ENCODE results near the gene ATRN.

The ATRN gene

DNA sequence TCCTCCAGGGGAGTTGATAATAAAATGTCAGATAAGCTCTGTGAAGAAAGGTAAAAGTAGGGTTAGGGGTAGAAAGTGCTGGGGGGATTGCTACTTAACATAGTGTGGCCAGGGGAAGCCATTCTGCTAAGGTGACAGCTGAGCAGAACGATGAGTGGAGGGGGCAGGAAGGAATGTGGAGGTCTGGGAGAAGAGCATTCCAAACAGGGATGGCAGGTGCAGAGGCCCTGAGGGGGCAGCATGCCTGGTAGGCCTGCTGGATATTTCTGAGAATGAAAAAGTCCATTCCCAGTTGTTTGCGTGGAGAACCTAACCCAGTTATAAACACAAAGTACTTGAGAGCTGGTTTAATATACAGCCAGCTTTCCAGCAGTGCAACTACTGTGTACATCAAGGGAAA is 183.1 kb downstream of the ATRN start:
- TF ChIP-seq CTCF (IDR thresholded peaks at IDR 0.05; ENCODE audit: low read depth, low read length, missing control alignments), result no peak
- in situ Hi-C loops (cut with HindIII; ENCODE audit: low sequenced_read_pairs), result no loop called here
- DNase-seq (ENCODE audit: low read depth), result no peak
- no peak overlapping the region for H3K4me3 ChIP-seq (ENCODE audit: low read depth, low read length)

GRCh38 chr20:3654326-3655130 is 183.7 kb downstream of the ATRN start:
- in situ Hi-C loops (cut with HindIII; ENCODE audit: low sequenced_read_pairs), result no loop called here

GRCh38 chr20:3655131-3655405 is 184.2 kb downstream of the ATRN start:
- TF ChIP-seq CTCF (IDR thresholded peaks at IDR 0.05; ENCODE audit: low read depth, low read length, missing control alignments), result no peak
- DNase-seq (ENCODE audit: low read depth), result no peak
- H3K4me3 ChIP-seq (ENCODE audit: low read depth, low read length), result no peak overlapping the region
- in situ Hi-C loops (cut with HindIII; ENCODE audit: low sequenced_read_pairs), result no loop called here

More at GRCh38 chr20:3654326-3655130, 183.7 kb downstream of the ATRN start:
- DNase-seq (ENCODE audit: low read depth), result no peak
- no peak overlapping the region for H3K4me3 ChIP-seq (ENCODE audit: low read depth, low read length)
- no peak for TF ChIP-seq CTCF (IDR thresholded peaks at IDR 0.05; ENCODE audit: low read depth, low read length, missing control alignments)

DNA sequence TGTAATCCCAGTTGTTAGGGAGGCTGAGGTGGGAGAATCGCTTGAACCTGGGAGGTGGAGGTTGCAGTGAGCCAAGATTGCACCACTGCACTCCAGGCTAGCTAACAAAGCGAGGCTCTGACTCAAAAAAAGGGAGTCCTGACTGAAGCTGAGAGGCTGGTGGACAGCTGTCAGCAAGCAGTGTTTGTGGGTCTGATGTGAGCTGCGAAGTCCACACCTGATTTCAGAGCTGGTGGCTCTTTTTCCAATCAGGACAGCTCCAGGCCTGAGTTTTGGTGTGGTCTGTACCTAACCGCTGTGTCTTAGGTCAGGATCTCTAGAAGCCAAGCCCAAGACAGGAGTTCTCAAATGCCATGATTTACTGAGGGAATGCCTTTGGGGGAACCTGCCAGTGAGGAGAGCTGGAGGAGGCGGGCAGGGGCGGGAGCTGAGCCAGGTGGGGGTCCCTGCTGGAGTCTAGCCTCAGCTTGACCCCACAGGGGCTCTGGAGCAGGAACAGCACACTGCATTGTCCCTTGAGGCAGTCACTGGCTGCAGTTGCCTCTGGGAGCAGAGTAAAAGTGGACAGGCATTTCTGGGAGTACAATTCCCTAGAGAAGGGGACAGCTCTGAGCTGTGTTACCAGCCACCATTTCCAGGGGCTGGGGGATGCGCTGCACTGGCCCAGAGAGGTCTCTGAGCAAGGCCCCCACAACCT is 187.3 kb downstream of the ATRN start:
- no peak for DNase-seq (ENCODE audit: low read depth)
- in situ Hi-C loops (cut with HindIII; ENCODE audit: low sequenced_read_pairs), result no loop called here
- H3K4me3 ChIP-seq (ENCODE audit: low read depth, low read length), result no peak overlapping the region
- TF ChIP-seq CTCF (IDR thresholded peaks at IDR 0.05; ENCODE audit: low read depth, low read length, missing control alignments), result no peak

GRCh38 chr20:3658716-3659491 is 188.1 kb downstream of the ATRN start:
- DNase-seq (ENCODE audit: low read depth), result no peak
- in situ Hi-C loops (cut with HindIII; ENCODE audit: low sequenced_read_pairs), result no loop called here
- no peak for TF ChIP-seq CTCF (IDR thresholded peaks at IDR 0.05; ENCODE audit: low read depth, low read length, missing control alignments)
- H3K4me3 ChIP-seq (ENCODE audit: low read depth, low read length), result no peak overlapping the region

- in situ Hi-C loops (cut with HindIII; ENCODE audit: low sequenced_read_pairs), result no loop called here
- DNase-seq (ENCODE audit: low read depth), result no peak
- TF ChIP-seq CTCF (IDR thresholded peaks at IDR 0.05; ENCODE audit: low read depth, low read length, missing control alignments), result no peak
- no peak overlapping the region for H3K4me3 ChIP-seq (ENCODE audit: low read depth, low read length)
Observed at GRCh38 chr20:3659492-3660261, 188.9 kb downstream of the ATRN start.
